ENCODE results near the gene BCAS4. TPM values are rescaled to one million over a fixed set of nuclear protein-coding genes. Genes with fewer than 3 reads are reported as not detected.

The BCAS4 gene
- total and polyA plus RNA-seq, 2 experiments from 2014 or later, result 22.2 to 24.8 TPM

DNA sequence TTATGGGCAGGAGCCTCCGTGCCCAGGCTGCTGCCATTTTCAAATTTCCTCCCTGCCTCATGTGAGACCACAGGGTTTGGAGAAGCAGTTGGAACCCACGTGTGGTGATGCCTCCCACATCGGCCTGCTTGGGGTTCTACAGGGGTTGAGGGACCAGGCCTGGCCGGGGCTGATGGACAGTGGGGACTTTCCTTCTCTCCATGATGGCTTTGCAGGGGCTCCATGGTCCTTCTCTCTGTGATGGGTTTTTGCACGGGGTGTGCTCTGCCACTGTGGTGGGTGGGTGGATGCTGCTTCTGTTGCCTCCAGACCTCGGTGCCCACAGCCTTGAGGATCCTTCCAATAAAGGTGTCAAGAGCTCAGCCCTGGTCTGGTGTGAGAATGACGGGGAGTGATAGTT is 82.0 kb downstream of the BCAS4 start:
- Histone ChIP-seq H3K27ac (ENCODE audit: low read depth) (no peak overlapping the region), H3F3A (replicated peaks; ENCODE audit: low read depth) (no peaks in the 10 kb centered on the region; the same call in 1 of the 2 replicates), H3K79me2 (replicated peaks; ENCODE audit: insufficient read depth) (no peaks in the 10 kb centered on the region; the same call in 1 of the 2 replicates), H3K36me3 (ENCODE audit: insufficient read depth) (no peaks in the 10 kb centered on the region), H4K20me1 (replicated peaks; ENCODE audit: insufficient read depth) (no peaks in the 10 kb centered on the region), H3K4me2 (no peak overlapping the region), H2AFZ (no peak overlapping the region), H3K4me1 (ENCODE audit: insufficient read depth) (peaks cover under 1% of the 10 kb centered on the region; the same call in 1 of the 2 replicates), H3K4me3 (no peak overlapping the region), H3K9me2 (ENCODE audit: insufficient read depth) (no peaks in the 10 kb centered on the region), H3K27me3 (ENCODE audit: insufficient read depth) (no peaks in the 10 kb centered on the region)
- Mint-ChIP-seq H3K4me1 (peaks cover 26% of the 10 kb centered on the region), H3K27me3 (ENCODE audit: insufficient read depth, low read depth, poor library complexity) (peaks cover 17% of the 10 kb centered on the region), H3K4me3 (no peak overlapping the region), H3K36me3 (ENCODE audit: low read depth) (peaks cover 23% of the 10 kb centered on the region), H3K9me3 (no peaks in the 10 kb centered on the region; the same call in 2 of the 3 replicates), H3K27ac (no peak overlapping the region)
- DNase-seq (ENCODE audit: low spot score), result no peak
- no peak for TF ChIP-seq STAT1 (IDR thresholded peaks at IDR 0.05; ENCODE audit: unreplicated experiment)
- no peak for ATAC-seq

DNA sequence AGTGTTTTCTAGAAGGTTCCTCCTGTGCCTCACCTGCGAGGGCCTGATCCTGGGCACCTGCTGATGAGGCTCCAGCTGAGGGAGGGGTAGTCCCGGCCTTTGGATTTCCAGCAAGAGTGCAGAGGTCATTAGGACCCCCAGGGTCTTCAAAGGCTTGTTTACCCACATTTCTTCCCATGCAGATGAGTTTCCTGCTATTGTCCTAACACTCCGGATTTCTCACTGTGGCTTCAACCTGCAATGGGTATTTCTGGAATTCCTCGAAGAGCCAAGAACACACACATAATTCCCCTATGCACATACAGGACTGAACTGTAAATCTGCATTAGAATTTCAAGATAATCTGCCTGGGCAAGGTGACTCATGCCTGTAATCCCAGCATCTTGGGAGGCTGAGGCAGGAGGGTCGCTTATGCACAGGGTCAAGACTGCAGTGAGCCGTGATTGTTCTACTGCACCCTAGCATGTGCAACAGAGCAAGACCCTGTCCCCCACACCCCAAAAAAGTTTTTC is 82.4 kb downstream of the BCAS4 start:
- Mint-ChIP-seq H3K4me1 (peaks cover 25% of the 10 kb centered on the region), H3K27me3 (ENCODE audit: insufficient read depth, low read depth, poor library complexity) (peaks cover 16% of the 10 kb centered on the region), H3K27ac (no peak overlapping the region), H3K36me3 (ENCODE audit: low read depth) (peaks cover 23% of the 10 kb centered on the region), H3K4me3 (no peak overlapping the region), H3K9me3 (no peaks in the 10 kb centered on the region; the same call in 2 of the 3 replicates)
- no peak overlapping the region for H3K27ac ChIP-seq (ENCODE audit: low read depth)
- H3K4me2 ChIP-seq, result no peak overlapping the region
- H3K27me3 ChIP-seq (ENCODE audit: insufficient read depth), result no peaks in the 10 kb centered on the region
- H3F3A ChIP-seq (replicated peaks; ENCODE audit: low read depth), result no peaks in the 10 kb centered on the region
- H3K36me3 ChIP-seq (ENCODE audit: insufficient read depth), result no peaks in the 10 kb centered on the region
- no peaks in the 10 kb centered on the region for H3K4me1 ChIP-seq (ENCODE audit: insufficient read depth)
- no peaks in the 10 kb centered on the region for H3K9me2 ChIP-seq (ENCODE audit: insufficient read depth)
- H2AFZ ChIP-seq, result no peak overlapping the region
- H3K79me2 ChIP-seq (replicated peaks; ENCODE audit: insufficient read depth), result no peaks in the 10 kb centered on the region
- no peaks in the 10 kb centered on the region for H4K20me1 ChIP-seq (replicated peaks; ENCODE audit: insufficient read depth)
- no peak for ATAC-seq
- no peak overlapping the region for H3K4me3 ChIP-seq
- DNase-seq (ENCODE audit: low spot score), result no peak
- TF ChIP-seq JUNB (IDR thresholded peaks at IDR 0.05; ENCODE audit: unreplicated experiment) (no peak), STAT1 (IDR thresholded peaks at IDR 0.05; ENCODE audit: unreplicated experiment) (no peak), EZH2phosphoT487 (IDR thresholded peaks at IDR 0.05; ENCODE audit: unreplicated experiment) (no peak), POLR2AphosphoS5 (IDR thresholded peaks at IDR 0.05; ENCODE audit: low read depth) (no peak), EZH2 (IDR thresholded peaks at IDR 0.05; ENCODE audit: low read depth, unreplicated experiment) (no peak), NANOG (IDR thresholded peaks at IDR 0.05; ENCODE audit: borderline replicate concordance) (no peak), ZNF114 (CRISPR knock-in tag; IDR thresholded peaks at IDR 0.05) (no peak), CREB1 (CRISPR knock-in tag; IDR thresholded peaks at IDR 0.05; ENCODE audit: low read depth) (no peak)
- TF ChIP-seq, protein P1, sequence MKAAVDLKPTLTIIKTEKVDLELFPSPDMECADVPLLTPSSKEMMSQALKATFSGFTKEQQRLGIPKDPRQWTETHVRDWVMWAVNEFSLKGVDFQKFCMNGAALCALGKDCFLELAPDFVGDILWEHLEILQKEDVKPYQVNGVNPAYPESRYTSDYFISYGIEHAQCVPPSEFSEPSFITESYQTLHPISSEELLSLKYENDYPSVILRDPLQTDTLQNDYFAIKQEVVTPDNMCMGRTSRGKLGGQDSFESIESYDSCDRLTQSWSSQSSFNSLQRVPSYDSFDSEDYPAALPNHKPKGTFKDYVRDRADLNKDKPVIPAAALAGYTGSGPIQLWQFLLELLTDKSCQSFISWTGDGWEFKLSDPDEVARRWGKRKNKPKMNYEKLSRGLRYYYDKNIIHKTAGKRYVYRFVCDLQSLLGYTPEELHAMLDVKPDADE (IDR thresholded peaks at IDR 0.05), result no peak
- TF ChIP-seq, protein P2, sequence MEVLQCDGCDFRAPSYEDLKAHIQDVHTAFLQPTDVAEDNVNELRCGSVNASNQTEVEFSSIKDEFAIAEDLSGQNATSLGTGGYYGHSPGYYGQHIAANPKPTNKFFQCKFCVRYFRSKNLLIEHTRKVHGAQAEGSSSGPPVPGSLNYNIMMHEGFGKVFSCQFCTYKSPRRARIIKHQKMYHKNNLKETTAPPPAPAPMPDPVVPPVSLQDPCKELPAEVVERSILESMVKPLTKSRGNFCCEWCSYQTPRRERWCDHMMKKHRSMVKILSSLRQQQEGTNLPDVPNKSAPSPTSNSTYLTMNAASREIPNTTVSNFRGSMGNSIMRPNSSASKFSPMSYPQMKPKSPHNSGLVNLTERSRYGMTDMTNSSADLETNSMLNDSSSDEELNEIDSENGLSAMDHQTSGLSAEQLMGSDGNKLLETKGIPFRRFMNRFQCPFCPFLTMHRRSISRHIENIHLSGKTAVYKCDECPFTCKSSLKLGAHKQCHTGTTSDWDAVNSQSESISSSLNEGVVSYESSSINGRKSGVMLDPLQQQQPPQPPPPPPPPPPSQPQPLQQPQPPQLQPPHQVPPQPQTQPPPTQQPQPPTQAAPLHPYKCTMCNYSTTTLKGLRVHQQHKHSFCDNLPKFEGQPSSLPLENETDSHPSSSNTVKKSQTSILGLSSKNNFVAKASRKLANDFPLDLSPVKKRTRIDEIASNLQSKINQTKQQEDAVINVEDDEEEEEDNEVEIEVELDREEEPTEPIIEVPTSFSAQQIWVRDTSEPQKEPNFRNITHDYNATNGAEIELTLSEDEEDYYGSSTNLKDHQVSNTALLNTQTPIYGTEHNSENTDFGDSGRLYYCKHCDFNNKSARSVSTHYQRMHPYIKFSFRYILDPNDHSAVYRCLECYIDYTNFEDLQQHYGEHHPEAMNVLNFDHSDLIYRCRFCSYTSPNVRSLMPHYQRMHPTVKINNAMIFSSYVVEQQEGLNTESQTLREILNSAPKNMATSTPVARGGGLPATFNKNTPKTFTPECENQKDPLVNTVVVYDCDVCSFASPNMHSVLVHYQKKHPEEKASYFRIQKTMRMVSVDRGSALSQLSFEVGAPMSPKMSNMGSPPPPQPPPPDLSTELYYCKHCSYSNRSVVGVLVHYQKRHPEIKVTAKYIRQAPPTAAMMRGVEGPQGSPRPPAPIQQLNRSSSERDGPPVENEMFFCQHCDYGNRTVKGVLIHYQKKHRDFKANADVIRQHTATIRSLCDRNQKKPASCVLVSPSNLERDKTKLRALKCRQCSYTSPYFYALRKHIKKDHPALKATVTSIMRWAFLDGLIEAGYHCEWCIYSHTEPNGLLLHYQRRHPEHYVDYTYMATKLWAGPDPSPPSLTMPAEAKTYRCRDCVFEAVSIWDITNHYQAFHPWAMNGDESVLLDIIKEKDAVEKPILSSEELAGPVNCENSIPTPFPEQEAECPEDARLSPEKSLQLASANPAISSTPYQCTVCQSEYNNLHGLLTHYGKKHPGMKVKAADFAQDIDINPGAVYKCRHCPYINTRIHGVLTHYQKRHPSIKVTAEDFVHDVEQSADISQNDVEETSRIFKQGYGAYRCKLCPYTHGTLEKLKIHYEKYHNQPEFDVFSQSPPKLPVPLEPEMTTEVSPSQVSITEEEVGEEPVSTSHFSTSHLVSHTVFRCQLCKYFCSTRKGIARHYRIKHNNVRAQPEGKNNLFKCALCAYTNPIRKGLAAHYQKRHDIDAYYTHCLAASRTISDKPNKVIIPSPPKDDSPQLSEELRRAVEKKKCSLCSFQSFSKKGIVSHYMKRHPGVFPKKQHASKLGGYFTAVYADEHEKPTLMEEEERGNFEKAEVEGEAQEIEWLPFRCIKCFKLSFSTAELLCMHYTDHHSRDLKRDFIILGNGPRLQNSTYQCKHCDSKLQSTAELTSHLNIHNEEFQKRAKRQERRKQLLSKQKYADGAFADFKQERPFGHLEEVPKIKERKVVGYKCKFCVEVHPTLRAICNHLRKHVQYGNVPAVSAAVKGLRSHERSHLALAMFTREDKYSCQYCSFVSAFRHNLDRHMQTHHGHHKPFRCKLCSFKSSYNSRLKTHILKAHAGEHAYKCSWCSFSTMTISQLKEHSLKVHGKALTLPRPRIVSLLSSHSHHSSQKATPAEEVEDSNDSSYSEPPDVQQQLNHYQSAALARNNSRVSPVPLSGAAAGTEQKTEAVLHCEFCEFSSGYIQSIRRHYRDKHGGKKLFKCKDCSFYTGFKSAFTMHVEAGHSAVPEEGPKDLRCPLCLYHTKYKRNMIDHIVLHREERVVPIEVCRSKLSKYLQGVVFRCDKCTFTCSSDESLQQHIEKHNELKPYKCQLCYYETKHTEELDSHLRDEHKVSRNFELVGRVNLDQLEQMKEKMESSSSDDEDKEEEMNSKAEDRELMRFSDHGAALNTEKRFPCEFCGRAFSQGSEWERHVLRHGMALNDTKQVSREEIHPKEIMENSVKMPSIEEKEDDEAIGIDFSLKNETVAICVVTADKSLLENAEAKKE (CRISPR knock-in tag; IDR thresholded peaks at IDR 0.05), result no peak
- TF ChIP-seq, protein P3, sequence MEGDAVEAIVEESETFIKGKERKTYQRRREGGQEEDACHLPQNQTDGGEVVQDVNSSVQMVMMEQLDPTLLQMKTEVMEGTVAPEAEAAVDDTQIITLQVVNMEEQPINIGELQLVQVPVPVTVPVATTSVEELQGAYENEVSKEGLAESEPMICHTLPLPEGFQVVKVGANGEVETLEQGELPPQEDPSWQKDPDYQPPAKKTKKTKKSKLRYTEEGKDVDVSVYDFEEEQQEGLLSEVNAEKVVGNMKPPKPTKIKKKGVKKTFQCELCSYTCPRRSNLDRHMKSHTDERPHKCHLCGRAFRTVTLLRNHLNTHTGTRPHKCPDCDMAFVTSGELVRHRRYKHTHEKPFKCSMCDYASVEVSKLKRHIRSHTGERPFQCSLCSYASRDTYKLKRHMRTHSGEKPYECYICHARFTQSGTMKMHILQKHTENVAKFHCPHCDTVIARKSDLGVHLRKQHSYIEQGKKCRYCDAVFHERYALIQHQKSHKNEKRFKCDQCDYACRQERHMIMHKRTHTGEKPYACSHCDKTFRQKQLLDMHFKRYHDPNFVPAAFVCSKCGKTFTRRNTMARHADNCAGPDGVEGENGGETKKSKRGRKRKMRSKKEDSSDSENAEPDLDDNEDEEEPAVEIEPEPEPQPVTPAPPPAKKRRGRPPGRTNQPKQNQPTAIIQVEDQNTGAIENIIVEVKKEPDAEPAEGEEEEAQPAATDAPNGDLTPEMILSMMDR (conservative IDR thresholded peaks at IDR 0.05; ENCODE audit: low read depth in 2 of 2), result no peak

All from GM23338 (cell line).